Smooth muscle cell of the brain vasculature (primary cell): ENCODE measurements around the gene PLPPR3.
"Not testable (repeated sequence)": the region's sequence is repeated elsewhere in the genome, so short reads cannot be mapped to it uniquely, and the experiment has no call there.

Experiments used
- DNase-seq: peaks from one replicate; pipeline ENCODE4 v3.0.0-alpha.2; 2012; ENCODE audit warnings: low read depth, low spot score

PLPPR3 gene

GRCh38 chr19:829129-829758, 7.5 kb upstream of the PLPPR3 start:
- no peak for DNase-seq

- no peak for DNase-seq
Observed at GRCh38 chr19:827710-828321, 6.1 kb upstream of the PLPPR3 start, which contains the start of gene AZU1. Gene AZU1 (plus strand): TSS chr19:827837. CDS start chr19:827847, 10 bp downstream.

- no peak for DNase-seq
Observed at GRCh38 chr19:827314-827709, 5.6 kb upstream of the PLPPR3 start.

- DNase-seq, result no peak
Observed at GRCh38 chr19:825897-826644, 4.3 kb upstream of the PLPPR3 start.

- no peak for DNase-seq
Observed at GRCh38 chr19:824885-825284, 3.1 kb upstream of the PLPPR3 start.

- no peak for DNase-seq
Observed at GRCh38 chr19:823565-824121, 1.9 kb upstream of the PLPPR3 start.

- DNase-seq, result no peak
Observed at GRCh38 chr19:821231-821824, 427 bp downstream of the PLPPR3 start.

GRCh38 chr19:820212-820611, 1.5 kb downstream of the PLPPR3 start:
- DNase-seq, result not testable (repeated sequence)

- no peak for DNase-seq
Observed at GRCh38 chr19:816500-816857, 5.3 kb downstream of the PLPPR3 start.

- DNase-seq, result no peak
Observed at GRCh38 chr19:815775-816499, 5.8 kb downstream of the PLPPR3 start.

GRCh38 chr19:815079-815774, 6.5 kb downstream of the PLPPR3 start:
- no peak for DNase-seq

GRCh38 chr19:814152-815078, 7.3 kb downstream of the PLPPR3 start:
- no peak for DNase-seq

- DNase-seq, result no peak
Observed at GRCh38 chr19:813219-814151, 8.3 kb downstream of the PLPPR3 start.

GRCh38 chr19:812747-813218, 9.0 kb downstream of the PLPPR3 start:
- no peak for DNase-seq

GRCh38 chr19:812049-812746, 9.6 kb downstream of the PLPPR3 start:
- no peak for DNase-seq

GRCh38 chr19:811506-812048, 10.2 kb downstream of the PLPPR3 start:
- DNase-seq, result no peak

GRCh38 chr19:810883-811489, 10.8 kb downstream of the PLPPR3 start:
- no peak for DNase-seq
